Endothelial cell (in vitro differentiated cells): ENCODE results near the gene MCOLN2. TPM values are rescaled to one million over a fixed set of nuclear protein-coding genes. Genes with fewer than 3 reads are reported as not detected.

ENCODE experiments used
- DNase-seq: peaks from one replicate; pipeline ENCODE4 v3.0.0; 2021; ENCODE audit warnings: low spot score
- H3K27ac Mint-ChIP-seq: one replicate; pipeline ENCODE4 v1.8.0; 2021; ENCODE audit warnings: mixed read lengths, inconsistent platforms; ENCODE audit not compliant: unreplicated experiment
- H3K27me3 Mint-ChIP-seq: one replicate; pipeline ENCODE4 v1.8.0; 2021; ENCODE audit warnings: mild to moderate bottlenecking, moderate library complexity, mixed read lengths, inconsistent platforms; ENCODE audit not compliant: unreplicated experiment
- H3K36me3 Mint-ChIP-seq: one replicate; pipeline ENCODE4 v1.8.0; 2021; ENCODE audit warnings: mild to moderate bottlenecking, low read depth, mixed read lengths, inconsistent platforms; ENCODE audit not compliant: unreplicated experiment
- H3K4me1 Mint-ChIP-seq: one replicate; pipeline ENCODE4 v1.8.0; 2021; ENCODE audit warnings: mild to moderate bottlenecking, mixed read lengths, inconsistent platforms; ENCODE audit not compliant: unreplicated experiment
- H3K4me3 Mint-ChIP-seq: one replicate; pipeline ENCODE4 v1.8.0; 2021; ENCODE audit warnings: mild to moderate bottlenecking, mixed read lengths, inconsistent platforms; ENCODE audit not compliant: unreplicated experiment
- H3K9me3 Mint-ChIP-seq: one replicate; pipeline ENCODE4 v1.8.0; 2021; ENCODE audit warnings: mixed read lengths, inconsistent platforms; ENCODE audit not compliant: unreplicated experiment
- CTCF ChIP-seq: fragments of 200-600 bp; sonication (generic); IDR thresholded peaks from one replicate; pipeline ENCODE4 v1.5.0; 2021; ENCODE audit warnings: antibody characterized with exemption; ENCODE audit not compliant: unreplicated experiment
- total RNA-seq: library from RNA; stranded (reverse); fragmentation: NEBNext Ultra II Directional; extraction: Animal tissue kit (Norgen Biotek cat#: 25700); gene quantifications from one replicate; pipeline ENCODE4 v1.2.1, GENCODE V29; 2021; ENCODE audit not compliant: unreplicated experiment

MCOLN2 gene
- total RNA-seq, 1 donor from 2014 or later = 0.64 TPM

- Mint-ChIP-seq H3K4me3 (no peak overlapping the region), H3K9me3 (no peaks in the 10 kb centered on the region), H3K27ac (no peak overlapping the region), H3K4me1 (no peaks in the 10 kb centered on the region), H3K36me3 (no peaks in the 10 kb centered on the region), H3K27me3 (no peaks in the 10 kb centered on the region)
- DNase-seq = no peak
- TF ChIP-seq CTCF = no peak
Measured at GRCh38 chr1:84963021-84963420, 33.9 kb downstream of the MCOLN2 start.

GRCh38 chr1:84961316-84961715 lies 35.6 kb downstream of the MCOLN2 start:
- H3K27ac Mint-ChIP-seq = no peak overlapping the region

GRCh38 chr1:84960371-84960770 lies 36.5 kb downstream of the MCOLN2 start:
- Mint-ChIP-seq H3K4me3 (no peak overlapping the region), H3K27ac (no peak overlapping the region), H3K36me3 (no peaks in the 10 kb centered on the region), H3K27me3 (no peaks in the 10 kb centered on the region), H3K4me1 (peaks cover 3% of the 10 kb centered on the region), H3K9me3 (no peaks in the 10 kb centered on the region)
- TF ChIP-seq CTCF = no peak
- no peak for DNase-seq

More at GRCh38 chr1:84961316-84961715, 35.6 kb downstream of the MCOLN2 start:
- H3K9me3 Mint-ChIP-seq = no peaks in the 10 kb centered on the region
- no peaks in the 10 kb centered on the region for H3K4me1 Mint-ChIP-seq
- no peak for DNase-seq
- no peaks in the 10 kb centered on the region for H3K27me3 Mint-ChIP-seq
- H3K4me3 Mint-ChIP-seq = no peak overlapping the region
- no peaks in the 10 kb centered on the region for H3K36me3 Mint-ChIP-seq
- no peak for TF ChIP-seq CTCF

GRCh38 chr1:84959294-84959693 lies 37.6 kb downstream of the MCOLN2 start:
- Mint-ChIP-seq H3K9me3 (no peaks in the 10 kb centered on the region), H3K27ac (no peak overlapping the region)
- no peak for TF ChIP-seq CTCF

GRCh38 chr1:84957966-84958365 lies 38.9 kb downstream of the MCOLN2 start:
- H3K9me3 Mint-ChIP-seq = no peaks in the 10 kb centered on the region
- DNase-seq = no peak
- no peak overlapping the region for H3K27ac Mint-ChIP-seq
- TF ChIP-seq CTCF = no peak
- no peak overlapping the region for H3K4me3 Mint-ChIP-seq
- no peaks in the 10 kb centered on the region for H3K27me3 Mint-ChIP-seq
- peaks cover 9% of the 10 kb centered on the region for H3K4me1 Mint-ChIP-seq
- no peaks in the 10 kb centered on the region for H3K36me3 Mint-ChIP-seq

More at GRCh38 chr1:84959294-84959693, 37.6 kb downstream of the MCOLN2 start:
- Mint-ChIP-seq H3K4me1 (peaks cover 9% of the 10 kb centered on the region), H3K36me3 (no peaks in the 10 kb centered on the region), H3K4me3 (no peak overlapping the region), H3K27me3 (no peaks in the 10 kb centered on the region)
- no peak for DNase-seq
